ENCODE results near the gene CHI3L2.

DNA sequence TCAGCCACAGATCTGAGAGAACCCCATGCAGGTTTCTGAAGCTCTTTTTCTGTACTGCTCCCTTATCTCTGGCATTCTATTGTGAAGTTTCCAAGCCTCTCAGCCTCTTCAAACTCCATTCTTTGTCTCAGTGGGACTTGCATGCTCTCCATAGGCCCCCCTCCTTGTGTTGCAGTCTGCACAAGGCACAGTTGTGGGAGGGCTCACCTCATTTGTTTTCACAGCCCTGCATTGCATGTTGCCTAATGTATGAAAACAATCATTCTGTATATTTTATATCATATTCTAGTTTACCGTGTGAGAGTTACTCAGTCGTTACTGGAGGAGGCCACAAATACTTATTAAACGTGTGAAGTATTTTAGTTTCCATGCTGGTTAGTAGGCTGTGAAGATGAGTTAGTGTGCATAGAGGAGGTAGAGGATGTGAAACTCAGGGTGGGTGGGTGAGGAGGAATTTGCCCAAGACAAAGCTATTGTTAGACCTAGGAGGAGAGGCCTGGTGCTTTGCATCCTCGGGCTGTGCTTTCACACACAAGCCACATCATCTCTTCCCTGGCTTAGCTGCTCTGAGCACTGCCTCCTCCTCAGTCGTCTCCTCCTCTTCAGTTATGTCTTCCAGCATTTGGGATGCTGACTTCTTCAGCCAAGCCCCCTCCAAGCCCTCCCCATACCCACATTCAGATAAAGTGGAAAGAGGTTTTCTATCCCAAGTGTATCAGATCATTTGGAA, 7.8 kb upstream of the CHI3L2 start:
- TF ChIP-seq, protein P1, sequence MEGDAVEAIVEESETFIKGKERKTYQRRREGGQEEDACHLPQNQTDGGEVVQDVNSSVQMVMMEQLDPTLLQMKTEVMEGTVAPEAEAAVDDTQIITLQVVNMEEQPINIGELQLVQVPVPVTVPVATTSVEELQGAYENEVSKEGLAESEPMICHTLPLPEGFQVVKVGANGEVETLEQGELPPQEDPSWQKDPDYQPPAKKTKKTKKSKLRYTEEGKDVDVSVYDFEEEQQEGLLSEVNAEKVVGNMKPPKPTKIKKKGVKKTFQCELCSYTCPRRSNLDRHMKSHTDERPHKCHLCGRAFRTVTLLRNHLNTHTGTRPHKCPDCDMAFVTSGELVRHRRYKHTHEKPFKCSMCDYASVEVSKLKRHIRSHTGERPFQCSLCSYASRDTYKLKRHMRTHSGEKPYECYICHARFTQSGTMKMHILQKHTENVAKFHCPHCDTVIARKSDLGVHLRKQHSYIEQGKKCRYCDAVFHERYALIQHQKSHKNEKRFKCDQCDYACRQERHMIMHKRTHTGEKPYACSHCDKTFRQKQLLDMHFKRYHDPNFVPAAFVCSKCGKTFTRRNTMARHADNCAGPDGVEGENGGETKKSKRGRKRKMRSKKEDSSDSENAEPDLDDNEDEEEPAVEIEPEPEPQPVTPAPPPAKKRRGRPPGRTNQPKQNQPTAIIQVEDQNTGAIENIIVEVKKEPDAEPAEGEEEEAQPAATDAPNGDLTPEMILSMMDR (IDR thresholded peaks at IDR 0.05), result no peak
- no peak for TF ChIP-seq POLR2A (IDR thresholded peaks at IDR 0.05)
- TF ChIP-seq POLR2AphosphoS5 (IDR thresholded peaks at IDR 0.05), result no peak
- TF ChIP-seq EP300 (IDR thresholded peaks at IDR 0.05), result no peak
